Kidney epithelial cell (primary cell): ENCODE measurements around the gene RNU6-1. TPM values are rescaled to one million over a fixed set of nuclear protein-coding genes. Genes with fewer than 3 reads are reported as not detected.

ENCODE experiments used
- DNase-seq: peaks from one replicate; pipeline ENCODE4 v3.0.0-alpha.2; 2010; ENCODE audit warnings: low read depth
- H3K27me3 ChIP-seq: 2 replicates; pipeline ENCODE4 v1.6.0; 2011; ENCODE audit warnings: low read length; ENCODE audit not compliant: control insufficient read depth, insufficient read depth
- H3K36me3 ChIP-seq: 2 replicates; pipeline ENCODE4 v1.5.1; 2011; ENCODE audit warnings: low read length; ENCODE audit not compliant: control insufficient read depth, insufficient read depth
- H3K4me3 ChIP-seq: 2 replicates; pipeline ENCODE4 v1.5.1; 2011; ENCODE audit warnings: low read depth, mild to moderate bottlenecking, control low read depth, low read length
- total RNA-seq: library from RNA; depleted of rRNA; stranded (reverse); fragments of >200 nt; gene quantifications from 2 replicates; pipeline ENCODE4 v1.2.3, GENCODE V29; 2015
- TF ChIP-seq, protein P1 (sequence below): IDR thresholded peaks from 2 replicates; pipeline ENCODE4 v1.5.1; 2011; ENCODE audit warnings: mild to moderate bottlenecking, moderate library complexity, low read length, control low read depth, inconsistent platforms; ENCODE audit not compliant: insufficient read depth, poor library complexity, severe bottlenecking

RNU6-1 gene
- total RNA-seq, 1 donor from 2014 or later: not detected

DNA sequence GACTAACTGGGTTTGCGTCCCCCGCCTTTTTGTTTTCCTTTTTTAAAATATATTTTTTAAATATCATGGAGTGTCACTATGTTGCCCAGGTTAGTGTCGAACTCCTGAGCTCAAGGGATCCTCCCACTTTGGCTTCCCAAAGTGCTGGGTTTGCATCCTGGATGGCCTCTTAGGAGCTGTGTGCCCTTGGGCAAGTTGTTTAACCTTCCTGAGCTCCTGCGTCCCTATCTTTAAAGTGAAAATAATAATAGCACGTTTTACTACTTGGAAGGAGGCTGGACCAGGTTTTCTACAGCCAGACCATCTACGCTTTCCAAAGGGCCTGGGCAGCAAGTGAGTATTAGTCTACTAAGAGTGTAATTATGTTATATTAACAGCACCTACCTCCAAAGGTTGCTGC is 44.2 kb upstream of the RNU6-1 start:
- Histone ChIP-seq H3K4me3 (no peak overlapping the region), H3K27me3 (no peaks in the 10 kb centered on the region), H3K36me3 (no peaks in the 10 kb centered on the region)
- DNase-seq: no peak
- TF ChIP-seq, protein P1, sequence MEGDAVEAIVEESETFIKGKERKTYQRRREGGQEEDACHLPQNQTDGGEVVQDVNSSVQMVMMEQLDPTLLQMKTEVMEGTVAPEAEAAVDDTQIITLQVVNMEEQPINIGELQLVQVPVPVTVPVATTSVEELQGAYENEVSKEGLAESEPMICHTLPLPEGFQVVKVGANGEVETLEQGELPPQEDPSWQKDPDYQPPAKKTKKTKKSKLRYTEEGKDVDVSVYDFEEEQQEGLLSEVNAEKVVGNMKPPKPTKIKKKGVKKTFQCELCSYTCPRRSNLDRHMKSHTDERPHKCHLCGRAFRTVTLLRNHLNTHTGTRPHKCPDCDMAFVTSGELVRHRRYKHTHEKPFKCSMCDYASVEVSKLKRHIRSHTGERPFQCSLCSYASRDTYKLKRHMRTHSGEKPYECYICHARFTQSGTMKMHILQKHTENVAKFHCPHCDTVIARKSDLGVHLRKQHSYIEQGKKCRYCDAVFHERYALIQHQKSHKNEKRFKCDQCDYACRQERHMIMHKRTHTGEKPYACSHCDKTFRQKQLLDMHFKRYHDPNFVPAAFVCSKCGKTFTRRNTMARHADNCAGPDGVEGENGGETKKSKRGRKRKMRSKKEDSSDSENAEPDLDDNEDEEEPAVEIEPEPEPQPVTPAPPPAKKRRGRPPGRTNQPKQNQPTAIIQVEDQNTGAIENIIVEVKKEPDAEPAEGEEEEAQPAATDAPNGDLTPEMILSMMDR: no peak

DNA sequence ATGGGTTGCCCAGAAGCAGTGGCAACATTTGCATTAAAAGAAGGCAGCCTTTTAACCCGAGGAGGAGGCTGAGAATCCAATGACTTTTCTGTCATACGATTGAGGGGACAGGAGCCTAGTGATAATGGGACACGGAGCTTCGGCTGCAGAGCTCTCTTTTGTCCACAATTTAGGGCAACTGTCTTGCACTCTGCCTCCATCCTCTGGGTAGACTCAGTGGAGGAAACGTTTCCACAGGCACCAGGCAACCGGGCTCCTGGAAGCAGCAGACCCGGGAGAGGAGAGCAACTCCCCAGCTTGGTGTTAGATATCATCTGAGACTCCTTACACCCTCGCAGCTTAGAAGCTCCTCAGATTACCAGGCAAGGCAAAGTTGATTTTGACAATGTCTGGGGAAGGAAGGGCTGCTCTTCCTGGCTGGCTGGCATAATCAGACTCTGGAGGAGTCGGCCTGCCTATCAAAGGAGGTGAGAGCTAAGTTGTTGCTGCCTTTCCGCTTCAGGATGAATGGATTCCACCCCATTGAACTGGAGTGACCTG is 43.5 kb upstream of the RNU6-1 start:
- Histone ChIP-seq H3K36me3 (no peaks in the 10 kb centered on the region), H3K4me3 (no peak overlapping the region), H3K27me3 (no peaks in the 10 kb centered on the region)
- no peak for DNase-seq
- TF ChIP-seq, protein P1: no peak

DNA sequence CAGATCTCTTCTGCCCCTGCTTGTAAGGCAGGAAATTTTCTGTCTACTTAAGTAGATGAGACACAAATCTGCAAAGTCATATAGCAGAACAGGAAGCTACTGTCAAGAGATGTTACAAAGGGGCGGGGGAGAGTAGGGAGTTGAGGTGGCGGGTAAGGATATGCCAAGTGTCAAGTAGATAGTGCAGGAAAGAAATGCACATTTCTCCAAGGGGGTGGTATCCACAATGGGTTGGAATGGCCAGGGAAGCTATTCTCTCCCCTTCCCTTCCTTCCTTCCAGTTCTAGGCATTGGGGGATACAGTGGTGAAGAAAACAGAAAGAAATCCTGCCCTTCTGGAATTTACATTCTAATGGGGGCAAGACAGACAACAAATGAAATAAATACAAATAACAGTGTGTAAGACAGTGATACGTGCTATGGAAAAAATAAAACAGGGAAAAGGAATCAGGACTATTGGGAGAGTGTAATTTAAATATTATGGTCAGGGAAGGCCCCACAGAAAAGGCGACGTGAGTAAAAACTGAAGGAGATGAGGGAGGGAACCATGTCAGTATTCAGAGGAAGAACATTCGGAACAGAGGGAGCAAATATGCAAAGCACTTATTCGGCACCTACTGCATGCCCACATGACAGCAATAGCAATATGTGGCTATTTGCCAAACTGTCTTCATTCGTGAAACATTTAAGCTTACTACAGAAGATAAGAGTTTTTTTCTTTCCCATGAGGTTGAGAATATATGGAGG is 42.8 kb upstream of the RNU6-1 start:
- H3K4me3 ChIP-seq: no peak overlapping the region
- no peak for DNase-seq

DNA sequence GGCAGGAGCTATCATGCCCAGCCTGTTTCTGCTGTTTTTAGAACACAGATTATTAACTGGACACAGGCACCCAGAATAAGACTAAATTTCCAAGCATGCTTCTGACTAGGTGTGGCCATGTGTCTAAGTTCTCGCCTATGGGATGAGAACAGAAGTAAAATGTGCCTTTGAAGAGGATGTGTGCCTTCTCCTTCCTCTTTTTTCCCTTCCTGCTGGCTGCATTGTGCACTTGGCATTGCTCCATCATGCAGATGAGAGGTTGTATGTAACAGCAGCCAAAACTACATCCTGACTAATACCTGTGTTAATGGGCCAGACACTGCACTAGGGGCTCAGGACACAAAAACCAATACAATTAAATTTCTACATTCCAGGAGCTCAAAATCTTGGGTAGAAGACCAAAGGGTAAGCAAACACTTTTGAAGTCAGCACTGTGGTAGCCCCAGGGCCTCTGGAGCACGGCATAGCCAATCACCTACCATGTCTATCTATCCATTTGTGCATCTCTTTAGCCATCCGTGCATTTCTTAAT is 40.9 kb upstream of the RNU6-1 start:
- TF ChIP-seq, protein P1: no peak
- Histone ChIP-seq H3K4me3 (no peak overlapping the region), H3K36me3 (no peaks in the 10 kb centered on the region), H3K27me3 (no peaks in the 10 kb centered on the region)
- DNase-seq: no peak

More for the DNA sequence above, 42.8 kb upstream of the RNU6-1 start:
- TF ChIP-seq, protein P1: no peak
- H3K36me3 ChIP-seq: no peaks in the 10 kb centered on the region
- no peaks in the 10 kb centered on the region for H3K27me3 ChIP-seq

DNA sequence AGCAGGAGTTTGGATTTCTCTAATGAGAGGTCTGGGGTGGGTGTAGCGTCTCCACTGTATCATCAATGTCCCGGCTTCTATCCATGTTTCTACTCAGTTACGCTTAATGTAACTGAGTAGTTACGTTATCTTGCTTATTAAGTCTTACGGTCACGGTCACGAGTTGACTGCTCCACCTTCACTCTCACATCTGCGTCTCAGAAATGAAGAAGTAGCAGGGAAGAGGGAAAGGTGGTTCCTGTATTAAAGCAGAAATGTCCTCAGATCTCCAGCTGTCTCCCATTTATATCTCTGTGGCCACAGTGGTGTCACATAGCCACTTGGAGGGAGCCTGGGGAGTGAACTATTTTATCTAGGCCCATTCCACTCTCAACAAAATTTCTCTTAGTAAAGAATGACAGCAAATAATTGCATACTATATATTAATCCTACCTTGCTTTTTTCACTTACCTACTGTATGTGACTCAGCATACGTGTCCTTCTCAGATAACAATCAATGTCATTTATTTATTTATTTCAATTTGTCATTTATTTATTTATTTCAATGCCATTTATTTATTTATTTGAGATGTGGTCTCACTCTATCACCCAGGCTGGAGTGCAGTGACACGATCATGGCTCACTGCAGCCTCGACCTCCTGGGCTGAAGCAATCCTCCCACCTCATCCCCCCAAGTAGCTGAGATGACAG is 39.7 kb upstream of the RNU6-1 start:
- H3K27me3 ChIP-seq: no peaks in the 10 kb centered on the region
- DNase-seq: no peak
- H3K36me3 ChIP-seq: no peaks in the 10 kb centered on the region
- H3K4me3 ChIP-seq: no peak overlapping the region
- TF ChIP-seq, protein P1: no peak
